ENCODE measurements around the gene AQP6. TPM values are rescaled to one million over a fixed set of nuclear protein-coding genes. Genes with fewer than 3 reads are reported as not detected.
A peak's percentile ranks its signal among the peaks of the same experiment; 100 is the strongest.

Gene AQP6
- total RNA-seq, 2 donors from 2014 or later, result not detected

DNA sequence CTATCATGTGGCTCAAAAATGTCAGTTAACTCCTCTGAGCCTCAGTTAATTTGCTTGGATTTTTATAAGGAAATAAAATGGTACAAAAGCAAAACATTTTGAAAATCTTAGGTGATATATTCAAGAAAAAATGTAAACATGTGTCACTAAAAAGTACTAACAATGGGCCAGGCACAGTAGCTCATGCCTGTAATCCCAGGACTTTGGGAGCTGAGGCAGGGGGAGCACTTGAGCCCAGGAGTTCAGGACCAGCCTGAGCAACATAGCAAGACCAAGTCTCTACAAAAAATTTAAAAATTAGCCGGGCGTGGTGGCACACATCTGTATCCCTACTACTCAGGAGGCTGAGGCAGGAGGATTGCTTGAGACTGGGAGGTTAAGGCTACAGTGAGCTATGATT is 25.7 kb downstream of the AQP6 start:
- no peak for DNase-seq (ENCODE audit: low spot score in 2 of 2)
- ATAC-seq, result no peak
- Mint-ChIP-seq H3K9me3 (no peaks in the 10 kb centered on the region), H3K36me3 (peaks cover 20 to 40% of the 10 kb centered on the region in 2 donors), H3K27ac (no peak overlapping the region)

DNA sequence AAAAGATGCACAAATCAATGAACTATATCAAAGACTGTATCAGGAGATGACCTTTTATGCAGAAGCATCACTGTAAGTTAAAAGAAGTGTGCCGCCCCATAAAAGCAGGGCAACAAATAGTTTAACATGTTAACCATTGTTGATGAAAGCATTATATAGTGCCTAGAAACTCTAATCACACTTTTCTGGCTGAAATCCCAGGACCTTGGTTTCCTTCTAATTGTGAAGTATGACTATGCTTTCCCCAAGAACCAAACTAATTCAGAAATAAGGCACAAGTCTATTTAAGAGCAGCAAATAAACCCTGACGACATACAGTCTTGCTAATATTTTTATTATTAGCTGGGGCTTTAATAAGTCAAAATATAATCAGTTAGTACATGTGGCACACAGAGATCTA is 30.8 kb downstream of the AQP6 start:
- no peak overlapping the region for H3K27ac Mint-ChIP-seq
- no peaks in the 10 kb centered on the region for H3K9me3 Mint-ChIP-seq
- ATAC-seq, result no peak
- H3K36me3 Mint-ChIP-seq, result peaks cover 10 to 31% of the 10 kb centered on the region in 2 donors
- no peak for DNase-seq (ENCODE audit: low spot score in 2 of 2)

DNA sequence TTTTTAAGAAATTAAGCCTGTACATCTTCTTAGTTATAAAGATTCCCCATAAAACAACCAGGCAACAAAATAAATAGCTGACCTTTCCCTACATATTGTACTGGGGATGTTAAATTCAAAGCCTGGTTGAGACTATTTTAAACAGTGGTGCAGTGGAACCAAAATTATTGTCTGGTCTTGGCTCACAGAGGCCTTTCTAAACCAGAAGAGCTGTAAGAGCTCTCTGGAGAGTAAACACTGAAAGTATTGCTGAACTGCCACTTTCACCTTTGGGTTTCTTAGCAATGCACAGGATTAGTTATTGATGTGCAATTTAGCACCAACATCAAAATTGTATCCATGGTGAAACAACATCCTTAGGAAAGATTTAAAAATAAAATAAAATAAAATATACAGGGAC is 31.9 kb downstream of the AQP6 start:
- ATAC-seq (no peak), DNase-seq (ENCODE audit: low spot score in 2 of 2) (no peak)
- Mint-ChIP-seq H3K36me3 (peaks cover 8 to 29% of the 10 kb centered on the region in 2 donors), H3K27ac (no peak overlapping the region), H3K9me3 (no peaks in the 10 kb centered on the region)

DNA sequence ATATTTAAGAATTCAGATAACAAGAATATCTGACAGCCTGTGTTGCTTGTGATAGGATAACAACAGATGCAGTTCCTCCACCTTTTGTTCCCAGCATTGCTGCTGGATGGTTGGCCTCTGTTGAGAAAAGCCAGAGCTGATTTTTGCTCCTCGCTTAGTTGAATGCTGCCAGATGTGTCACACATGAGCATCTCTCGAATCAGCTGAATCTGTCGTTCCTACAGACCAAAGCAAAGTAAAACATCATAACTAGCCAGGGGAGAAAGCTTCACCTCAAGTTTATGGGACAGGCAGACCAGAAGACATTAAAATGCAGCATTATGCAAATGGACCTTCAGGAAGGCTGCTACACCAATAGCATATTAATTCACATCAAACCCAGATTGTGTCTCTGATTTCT is 32.4 kb downstream of the AQP6 start:
- Mint-ChIP-seq H3K27ac (no peak overlapping the region), H3K9me3 (no peaks in the 10 kb centered on the region), H3K36me3 (peaks cover 10 to 31% of the 10 kb centered on the region in 2 donors)
- ATAC-seq (no peak), DNase-seq (ENCODE audit: low spot score in 2 of 2) (no peak)

DNA sequence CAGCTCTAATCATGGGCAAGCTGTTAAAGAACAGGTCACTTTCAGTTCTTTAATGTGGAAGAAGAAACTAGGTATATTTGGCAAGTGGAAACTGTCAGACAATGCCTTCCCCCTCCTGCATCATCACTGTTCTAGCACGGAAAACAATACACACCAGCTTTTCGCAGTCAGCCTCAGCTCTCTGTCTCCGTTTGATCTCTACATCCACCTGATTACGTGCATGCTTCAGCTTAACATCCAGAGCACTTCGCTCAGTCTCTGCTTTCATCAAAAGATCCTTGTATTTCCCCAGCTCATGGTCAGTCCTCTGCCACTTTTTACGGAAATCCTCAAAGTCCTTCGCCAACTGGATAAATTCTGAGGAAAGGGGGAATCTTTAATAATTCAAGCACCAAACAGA is 33.5 kb downstream of the AQP6 start:
- peaks cover 5 to 31% of the 10 kb centered on the region in 2 donors for H3K36me3 Mint-ChIP-seq
- DNase-seq (ENCODE audit: low spot score in 2 of 2), result no peak
- no peaks in the 10 kb centered on the region for H3K9me3 Mint-ChIP-seq
- no peak overlapping the region for H3K27ac Mint-ChIP-seq
- no peak for ATAC-seq

DNA sequence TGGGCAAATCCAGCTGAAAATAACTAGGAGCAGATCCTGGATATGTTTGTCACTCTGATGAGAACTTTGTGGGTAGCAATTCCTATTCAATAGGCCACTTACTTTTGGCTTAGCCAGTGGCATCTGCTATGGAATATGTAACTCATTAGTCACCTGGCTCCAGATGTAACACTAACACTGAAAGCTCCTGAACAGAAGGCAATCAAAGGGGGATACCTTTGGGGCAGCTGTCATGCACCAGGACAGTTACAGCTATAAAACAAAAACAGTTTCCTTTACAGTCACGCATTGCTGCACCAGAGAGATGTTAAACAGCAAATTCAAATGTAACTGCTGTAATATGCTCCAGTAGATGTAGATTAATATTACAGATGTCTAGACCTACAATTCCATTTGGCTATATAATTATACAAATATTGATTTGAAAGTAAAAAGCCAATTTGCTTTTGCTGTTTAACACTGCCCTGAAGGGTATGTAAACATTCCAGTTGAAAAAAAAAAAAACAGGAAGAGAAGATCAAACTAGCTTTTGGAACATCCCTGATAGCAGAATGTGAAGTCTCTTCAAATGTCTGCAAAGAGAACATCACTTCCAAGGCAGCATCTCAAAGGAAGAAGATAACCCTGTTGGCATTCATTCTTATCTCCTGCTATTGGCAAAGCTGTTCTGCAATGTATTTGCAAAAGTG is 34.2 kb downstream of the AQP6 start:
- ATAC-seq, result no peak
- no peaks in the 10 kb centered on the region for H3K9me3 Mint-ChIP-seq
- peaks cover 5 to 28% of the 10 kb centered on the region in 2 donors for H3K36me3 Mint-ChIP-seq
- DNase-seq (ENCODE audit: low spot score in 2 of 2), result no peak
- no peak overlapping the region for H3K27ac Mint-ChIP-seq

DNA sequence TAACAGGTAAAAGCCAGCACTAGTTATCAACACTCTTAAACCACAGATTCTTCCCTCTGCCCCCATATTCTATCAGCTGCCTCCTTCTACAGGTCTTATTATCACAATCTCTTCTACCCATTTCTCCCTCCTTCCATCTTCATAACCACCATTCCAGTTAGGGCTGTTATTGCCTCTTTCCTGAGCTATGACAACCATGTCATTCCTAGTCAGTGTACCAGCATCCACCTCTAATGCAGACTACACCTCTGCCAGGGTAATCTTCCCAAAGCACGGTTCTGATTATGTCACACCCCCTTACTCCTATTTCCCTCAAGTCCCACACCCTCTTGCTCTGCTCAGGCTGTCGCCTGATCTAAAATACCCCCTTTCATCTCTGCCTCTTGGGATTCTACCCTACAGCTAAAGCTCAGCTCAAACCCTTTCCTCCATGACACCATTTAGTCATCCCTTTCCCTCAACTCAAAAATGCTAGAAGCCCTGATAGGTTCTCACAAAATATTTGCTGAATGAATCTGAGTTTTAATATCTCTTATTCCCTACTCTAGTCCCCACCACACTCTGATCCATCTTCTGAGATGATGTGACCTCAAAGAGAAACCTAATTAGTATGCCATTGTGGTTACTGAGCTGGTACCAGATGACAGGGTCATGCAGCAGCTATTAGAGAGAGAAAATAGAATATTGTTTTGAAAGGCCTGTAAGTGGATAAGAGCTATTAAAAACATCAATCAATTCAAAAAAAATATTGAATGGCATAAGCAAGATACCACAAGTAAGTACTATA is 40.8 kb downstream of the AQP6 start:
- Mint-ChIP-seq H3K9me3 (no peaks in the 10 kb centered on the region), H3K27ac (peak overlapping the region in 1 of 2 donors; percentile 73), H3K36me3 (peaks cover 13 to 21% of the 10 kb centered on the region in 2 donors)
- DNase-seq (ENCODE audit: low spot score in 2 of 2), result no peak
- ATAC-seq, result peak in 1 of 2 donors; percentile 61

DNA sequence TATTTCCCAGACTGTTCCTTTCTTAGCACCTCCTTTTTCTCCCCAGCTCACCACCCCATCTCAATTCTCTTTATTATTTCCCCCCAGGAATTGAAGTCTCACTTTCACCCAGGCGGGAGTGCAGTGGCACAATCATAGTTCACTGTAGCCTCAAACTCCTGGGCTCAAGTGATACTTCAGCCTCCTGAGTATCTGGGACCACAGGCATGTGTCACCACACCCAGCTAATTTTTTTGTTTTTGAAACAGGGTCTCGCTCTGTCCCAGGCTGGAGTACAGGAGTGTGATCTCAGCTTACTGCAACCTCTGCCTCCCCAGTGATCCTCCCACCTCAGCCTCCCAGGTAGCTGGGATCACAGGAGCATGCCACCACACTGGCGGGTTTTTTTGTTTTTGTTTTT is 41.6 kb downstream of the AQP6 start:
- no peak overlapping the region for H3K27ac Mint-ChIP-seq
- DNase-seq (ENCODE audit: low spot score in 2 of 2) (no peak), ATAC-seq (no peak)
- H3K36me3 Mint-ChIP-seq, result peaks cover 13 to 21% of the 10 kb centered on the region in 2 donors
- H3K9me3 Mint-ChIP-seq, result no peaks in the 10 kb centered on the region

DNA sequence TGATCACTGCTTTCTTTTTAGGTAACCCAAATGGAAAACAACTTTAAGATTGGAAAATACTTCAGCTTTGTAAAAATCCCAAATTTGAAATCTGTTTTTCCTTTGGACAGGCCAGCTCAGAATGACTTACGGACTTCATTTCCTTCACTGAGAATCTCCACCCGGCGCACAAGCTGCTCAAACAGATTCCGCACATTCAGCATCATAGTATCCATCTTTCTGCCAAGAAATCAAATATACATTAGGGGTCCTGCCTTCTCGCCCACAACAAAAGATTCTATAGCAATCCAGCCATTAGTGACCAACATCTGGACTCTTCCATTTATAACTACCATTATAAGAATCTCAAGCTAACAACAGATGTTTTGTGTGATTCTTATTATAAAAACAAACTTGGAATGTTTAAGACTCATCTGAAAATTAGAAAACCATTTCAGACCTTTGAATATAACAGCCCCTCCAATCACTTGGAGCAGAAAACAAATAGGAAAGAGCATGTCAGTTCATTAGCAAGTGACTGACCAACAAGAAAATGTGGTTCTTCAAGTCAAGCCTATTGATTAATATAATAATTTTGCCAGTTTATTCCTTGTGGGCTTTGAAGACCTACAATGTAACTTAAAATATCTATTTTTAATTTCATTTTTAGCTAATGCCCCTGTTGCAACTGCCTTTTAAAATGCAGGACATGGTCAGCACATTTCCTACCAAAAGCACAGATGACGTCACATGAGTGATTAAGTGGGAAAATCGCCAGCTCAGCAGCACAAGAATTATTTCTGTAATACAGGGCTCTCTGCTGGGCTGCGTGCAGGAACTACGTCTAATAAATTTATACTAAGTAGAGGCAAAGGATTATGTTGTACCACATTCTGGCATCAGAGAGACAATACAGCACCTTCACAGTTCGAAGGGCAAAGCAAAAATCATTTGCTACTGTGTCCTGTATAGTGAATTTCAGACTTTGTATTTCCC is 44.0 kb downstream of the AQP6 start:
- DNase-seq (ENCODE audit: low spot score in 2 of 2), result no peak
- Mint-ChIP-seq H3K27ac (no peak overlapping the region), H3K9me3 (no peaks in the 10 kb centered on the region), H3K36me3 (peaks cover 8 to 9% of the 10 kb centered on the region in 2 donors)
- ATAC-seq, result no peak

DNA sequence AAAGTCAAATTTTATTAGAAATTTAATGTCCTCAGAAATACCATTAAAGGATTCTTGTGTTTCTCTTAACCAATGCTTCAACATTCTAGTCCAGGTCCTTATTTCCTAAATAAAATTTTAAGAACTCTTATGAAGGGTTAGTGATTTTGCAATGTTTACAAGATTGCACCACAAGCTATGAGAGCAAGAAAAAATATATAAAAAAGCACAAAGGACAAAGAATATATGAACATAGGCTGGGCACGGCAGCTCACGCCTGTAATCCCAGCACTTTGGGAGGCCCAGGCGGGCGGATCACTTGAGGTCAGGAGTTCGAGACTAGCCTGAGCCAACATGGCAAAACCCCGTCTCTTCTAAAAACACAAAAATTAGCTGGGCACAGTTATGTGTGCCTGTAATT is 44.9 kb downstream of the AQP6 start:
- ATAC-seq (no peak), DNase-seq (ENCODE audit: low spot score in 2 of 2) (no peak)
- Mint-ChIP-seq H3K36me3 (peaks cover 9 to 12% of the 10 kb centered on the region in 2 donors), H3K27ac (no peak overlapping the region), H3K9me3 (no peaks in the 10 kb centered on the region)

DNA sequence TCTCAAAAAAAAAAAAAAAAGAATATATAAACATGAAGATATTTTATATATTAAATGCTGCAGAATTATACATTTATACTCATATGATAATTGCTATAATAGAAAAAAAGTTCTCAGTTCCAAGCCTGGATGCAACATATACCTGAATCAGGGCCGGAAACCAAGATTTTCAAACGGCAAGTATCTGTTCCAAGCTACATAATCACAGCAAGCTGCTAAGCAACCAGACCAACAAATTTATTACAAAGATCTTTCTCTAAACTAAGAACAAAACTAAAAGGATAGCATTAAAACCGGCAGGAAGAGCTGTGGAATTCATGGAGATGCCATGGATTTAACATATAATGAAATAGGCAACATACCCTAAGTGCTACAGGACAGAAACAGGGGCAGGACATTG is 45.4 kb downstream of the AQP6 start:
- H3K36me3 Mint-ChIP-seq, result peaks cover 14 to 15% of the 10 kb centered on the region in 2 donors
- ATAC-seq, result no peak

DNA sequence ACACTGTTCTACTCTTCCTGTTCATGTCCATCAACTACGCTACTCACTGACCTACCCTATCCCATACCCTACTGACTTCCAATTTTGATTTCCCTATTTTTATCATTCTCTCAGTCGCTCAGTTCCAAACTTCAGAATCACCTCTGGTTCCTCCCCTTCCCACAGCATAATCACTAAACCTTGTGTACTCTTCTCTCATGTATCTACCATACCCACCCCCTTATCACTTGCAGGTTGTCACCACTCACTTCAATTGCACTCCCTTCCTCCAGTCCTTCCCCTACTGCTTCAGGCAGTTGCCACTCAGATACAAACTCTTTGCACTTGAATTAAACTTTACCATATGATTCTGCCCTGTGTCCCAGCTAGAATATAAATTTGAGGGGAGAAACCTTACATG is 46.2 kb downstream of the AQP6 start:
- Mint-ChIP-seq H3K27ac (no peak overlapping the region), H3K9me3 (no peaks in the 10 kb centered on the region), H3K36me3 (peaks cover 9 to 16% of the 10 kb centered on the region in 2 donors)
- no peak for DNase-seq (ENCODE audit: low spot score in 2 of 2)
- ATAC-seq, result no peak

More for the DNA sequence above, 45.4 kb downstream of the AQP6 start:
- no peaks in the 10 kb centered on the region for H3K9me3 Mint-ChIP-seq
- no peak overlapping the region for H3K27ac Mint-ChIP-seq
- no peak for DNase-seq (ENCODE audit: low spot score in 2 of 2)

DNA sequence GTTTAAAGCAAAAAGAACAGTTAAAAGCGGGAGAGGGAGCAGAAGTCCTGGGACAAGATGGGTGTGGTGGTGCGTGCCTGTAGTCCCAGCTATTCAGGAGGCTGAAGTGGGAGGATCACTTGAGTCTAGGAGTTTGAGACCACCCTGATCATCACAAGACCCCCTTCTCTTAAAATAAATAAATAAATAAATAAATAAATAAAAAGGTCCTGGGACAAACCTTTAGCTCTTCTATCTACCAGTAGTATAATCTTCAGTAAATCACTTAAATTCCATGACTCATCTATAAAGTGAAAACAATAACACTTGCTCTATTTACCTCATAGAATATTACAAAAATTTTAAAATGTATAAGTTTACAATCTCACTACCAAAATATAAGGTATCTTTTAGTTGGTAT is 46.8 kb downstream of the AQP6 start:
- ATAC-seq (no peak), DNase-seq (ENCODE audit: low spot score in 2 of 2) (no peak)
- H3K27ac Mint-ChIP-seq, result no peak overlapping the region
- peaks cover 13 to 21% of the 10 kb centered on the region in 2 donors for H3K36me3 Mint-ChIP-seq
- no peaks in the 10 kb centered on the region for H3K9me3 Mint-ChIP-seq

DNA sequence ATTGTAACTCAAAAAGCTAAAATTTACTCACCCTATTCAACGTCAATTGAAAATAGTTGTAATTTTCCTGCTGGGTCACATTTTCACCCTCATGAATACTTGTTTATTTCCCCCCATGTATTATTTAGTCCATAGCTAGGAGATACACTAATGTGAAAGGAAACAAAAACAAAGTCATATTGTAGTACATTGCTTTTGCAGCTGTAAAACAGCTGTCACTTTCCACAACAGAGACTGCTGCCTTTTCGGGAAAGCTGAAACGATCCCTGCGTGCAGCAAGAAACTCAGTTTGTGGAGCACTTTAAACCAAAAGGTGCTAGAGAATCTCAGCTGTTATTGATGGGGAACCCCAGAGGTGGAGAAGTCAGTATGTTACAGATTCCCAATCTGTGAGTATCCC is 48.3 kb downstream of the AQP6 start:
- Mint-ChIP-seq H3K27ac (no peak overlapping the region), H3K36me3 (peaks cover 25 to 35% of the 10 kb centered on the region in 2 donors), H3K9me3 (peaks cover 4 to 5% of the 10 kb centered on the region in 2 donors)
- DNase-seq (ENCODE audit: low spot score in 2 of 2) (no peak), ATAC-seq (no peak)

DNA sequence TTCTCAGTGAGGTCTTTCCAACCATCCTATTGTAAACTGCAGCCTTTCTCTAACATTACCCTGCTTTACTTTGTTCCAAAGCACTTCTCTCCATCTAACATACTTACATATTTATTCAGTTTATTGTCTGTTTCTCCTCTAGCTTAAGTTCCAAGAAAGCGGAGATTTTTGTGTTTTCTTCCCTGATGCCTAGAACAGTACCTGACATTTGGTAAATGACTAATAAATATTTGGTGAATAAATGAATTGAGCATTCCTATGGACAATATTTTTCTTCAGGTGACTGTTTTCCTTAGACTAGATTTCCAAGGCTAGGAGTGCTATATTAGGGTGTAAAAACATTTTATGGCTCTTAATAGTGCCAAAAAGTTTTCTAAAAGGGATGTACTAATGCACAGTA is 50.2 kb downstream of the AQP6 start:
- Mint-ChIP-seq H3K27ac (peak overlapping the region in 1 of 2 donors; percentile 11), H3K36me3 (peaks cover 25 to 37% of the 10 kb centered on the region in 2 donors), H3K9me3 (peaks cover 4 to 7% of the 10 kb centered on the region in 2 donors)
- no peak for ATAC-seq
- DNase-seq (ENCODE audit: low spot score in 2 of 2), result no peak

DNA sequence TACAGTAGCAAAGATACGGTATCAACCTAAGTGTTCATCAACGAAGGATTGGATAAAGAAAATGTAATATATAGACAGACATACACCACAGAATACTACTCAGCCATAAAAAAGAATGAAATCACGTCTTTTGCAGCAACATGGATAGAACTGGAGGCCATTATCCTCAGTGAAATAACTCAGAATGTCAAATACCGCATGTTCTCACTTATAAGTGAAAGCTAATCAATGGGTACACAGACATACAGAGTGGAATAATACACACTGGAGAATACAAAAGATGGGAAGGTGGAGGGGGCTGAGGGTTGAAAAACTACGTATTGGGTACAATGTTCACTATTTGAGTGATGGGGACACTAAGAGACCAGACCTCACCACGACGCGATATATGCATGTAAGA is 51.5 kb downstream of the AQP6 start:
- ATAC-seq (no peak), DNase-seq (ENCODE audit: low spot score in 2 of 2) (no peak)
- Mint-ChIP-seq H3K9me3 (peaks cover 4 to 7% of the 10 kb centered on the region in 2 donors), H3K27ac (peak overlapping the region; percentile 96 to 99), H3K36me3 (peaks cover 25 to 37% of the 10 kb centered on the region in 2 donors)

DNA sequence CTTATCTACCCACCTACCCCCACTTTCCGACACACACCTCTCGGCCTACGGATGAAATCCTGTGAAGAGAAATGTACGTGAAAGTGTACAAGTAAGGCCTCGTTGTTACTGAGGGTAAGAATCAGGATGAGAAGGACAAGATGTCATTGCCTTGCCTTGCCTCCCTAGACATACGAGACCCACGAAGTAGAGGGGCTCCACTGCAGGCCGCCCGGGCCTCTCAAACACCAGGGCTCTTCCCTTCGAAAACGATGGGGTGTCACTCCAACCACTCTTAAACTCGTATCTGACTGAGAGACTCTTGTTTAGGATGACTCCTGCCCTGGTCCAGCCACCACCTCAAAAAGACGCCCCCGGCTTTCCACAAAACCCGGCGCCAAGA is 52.0 kb downstream of the AQP6 start:
- ATAC-seq, result peak; percentile 6 to 49
- H3K36me3 Mint-ChIP-seq, result peaks cover 25 to 37% of the 10 kb centered on the region in 2 donors
- peak overlapping the region; percentile 96 to 99 for H3K27ac Mint-ChIP-seq
- peaks cover 4 to 7% of the 10 kb centered on the region in 2 donors for H3K9me3 Mint-ChIP-seq
- no peak for DNase-seq (ENCODE audit: low spot score in 2 of 2)

All from activated naive CD4-positive, alpha-beta T cell treated with anti-CD3 and anti-CD28 coated beads, Interleukin-2, amount 50 U/mL, for 72 hours (primary cell).